ENCODE data around the gene PDZK1.
"Not testable (repeated sequence)": the region's sequence is repeated elsewhere in the genome, so short reads cannot be mapped to it uniquely, and the experiment has no call there.

Gene PDZK1

GRCh38 chr1:145719230-145720079, 12.3 kb upstream of the PDZK1 start, which contains the start of gene CD160:
CD160 (plus strand) TSS chr1:145719499; CDS start chr1:145728328, 8,829 bp downstream.
- Histone ChIP-seq H3K4me3 (IDR thresholded peaks at IDR 0.05; ENCODE audit: insufficient read depth, low read depth, low read length) (no peak within 1 kb of the TSS), H3K79me2 (ENCODE audit: insufficient read depth, low read depth) (no peaks in the 10 kb centered on the region), H3K27me3 (ENCODE audit: insufficient read depth, low read depth) (no peaks in the 10 kb centered on the region), H3K4me1 (ENCODE audit: low read depth, poor library complexity, severe bottlenecking) (peaks cover 31% of the 10 kb centered on the region), H3K36me3 (ENCODE audit: insufficient read depth) (no peaks in the 10 kb centered on the region), H4K20me1 (ENCODE audit: insufficient read depth) (no peaks in the 10 kb centered on the region), H3K27ac (no peak within 1 kb of the TSS), H3K9ac (no peak within 1 kb of the TSS), H2AFZ (ENCODE audit: low read depth) (peak within 1 kb of the TSS; percentile 62; the same call in 1 of the 2 replicates), H3K4me2 (peak within 1 kb of the TSS; percentile 4; the same call in 1 of the 2 replicates)
- TF ChIP-seq CTCF (conservative IDR thresholded peaks at IDR 0.05; ENCODE audit: low read depth, low read length) = no peak

- not testable (repeated sequence) for H3K27ac ChIP-seq; H3K9ac ChIP-seq; H3K4me3 ChIP-seq (IDR thresholded peaks at IDR 0.05; ENCODE audit: insufficient read depth, low read depth, low read length); H3K4me2 ChIP-seq; H3K79me2 ChIP-seq (ENCODE audit: insufficient read depth, low read depth); H3K27me3 ChIP-seq (ENCODE audit: insufficient read depth, low read depth); H4K20me1 ChIP-seq (ENCODE audit: insufficient read depth); H3K36me3 ChIP-seq (ENCODE audit: insufficient read depth); H2AFZ ChIP-seq (ENCODE audit: low read depth)
- peaks cover 31% of the 10 kb centered on the region for H3K4me1 ChIP-seq (ENCODE audit: low read depth, poor library complexity, severe bottlenecking)
These were observed 11.3 kb upstream of the PDZK1 start for GRCh38 chr1:145718465-145718864.

- Histone ChIP-seq H3K79me2 (ENCODE audit: insufficient read depth, low read depth) (no peaks in the 10 kb centered on the region), H3K4me3 (IDR thresholded peaks at IDR 0.05; ENCODE audit: insufficient read depth, low read depth, low read length) (no peak overlapping the region), H3K27me3 (ENCODE audit: insufficient read depth, low read depth) (no peaks in the 10 kb centered on the region), H3K27ac (no peak overlapping the region), H3K4me2 (no peak overlapping the region), H3K4me1 (ENCODE audit: low read depth, poor library complexity, severe bottlenecking) (peaks cover 31% of the 10 kb centered on the region), H2AFZ (ENCODE audit: low read depth) (no peak overlapping the region), H3K9ac (no peak overlapping the region), H4K20me1 (ENCODE audit: insufficient read depth) (no peaks in the 10 kb centered on the region), H3K36me3 (ENCODE audit: insufficient read depth) (no peaks in the 10 kb centered on the region)
- no peak for TF ChIP-seq CTCF (conservative IDR thresholded peaks at IDR 0.05; ENCODE audit: low read depth, low read length)
These were observed 10.7 kb upstream of the PDZK1 start for GRCh38 chr1:145717833-145718232.

DNA sequence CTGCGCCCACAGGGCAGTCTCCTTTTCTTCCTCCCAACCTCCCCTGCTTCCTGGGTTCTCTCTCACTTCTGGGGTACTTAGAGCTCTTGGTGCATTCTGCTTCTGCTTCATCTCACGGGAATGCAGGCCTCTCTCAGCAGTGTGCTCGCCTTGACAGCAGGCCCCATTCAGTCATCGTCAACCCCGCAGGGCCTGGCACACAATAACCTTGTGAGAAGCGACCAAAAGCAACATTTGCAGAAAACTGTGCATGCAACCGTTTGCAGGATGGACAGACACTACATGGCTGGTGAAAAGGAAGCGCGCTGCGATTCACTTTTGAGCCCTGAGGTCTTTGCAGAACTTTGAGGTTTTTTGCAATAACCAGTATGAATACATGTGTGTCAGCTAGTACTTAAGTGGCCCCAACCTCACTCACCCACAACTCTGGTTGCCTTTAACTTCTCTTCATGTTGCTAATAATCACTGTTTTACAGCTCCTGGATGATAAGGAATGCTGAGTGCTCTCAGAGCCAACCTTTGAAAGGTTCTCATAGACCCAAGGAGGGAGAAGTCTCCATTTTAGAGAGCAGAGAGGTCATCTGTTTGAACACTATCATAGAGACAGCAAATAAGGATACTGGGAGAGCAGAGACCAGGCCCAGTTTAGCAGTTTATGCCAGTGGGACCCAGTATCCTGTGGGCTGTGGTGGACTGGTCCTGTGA, 9.6 kb upstream of the PDZK1 start:
- no peak overlapping the region for H2AFZ ChIP-seq (ENCODE audit: low read depth)
- no peak overlapping the region for H3K4me2 ChIP-seq
- H3K4me1 ChIP-seq (ENCODE audit: low read depth, poor library complexity, severe bottlenecking) = peaks cover 25% of the 10 kb centered on the region
- H3K36me3 ChIP-seq (ENCODE audit: insufficient read depth) = no peaks in the 10 kb centered on the region
- no peak for TF ChIP-seq CTCF (conservative IDR thresholded peaks at IDR 0.05; ENCODE audit: low read depth, low read length)
- no peak overlapping the region for H3K4me3 ChIP-seq (IDR thresholded peaks at IDR 0.05; ENCODE audit: insufficient read depth, low read depth, low read length)
- no peak overlapping the region for H3K9ac ChIP-seq
- H3K27ac ChIP-seq = no peak overlapping the region
- H3K79me2 ChIP-seq (ENCODE audit: insufficient read depth, low read depth) = no peaks in the 10 kb centered on the region
- no peaks in the 10 kb centered on the region for H3K27me3 ChIP-seq (ENCODE audit: insufficient read depth, low read depth)
- H4K20me1 ChIP-seq (ENCODE audit: insufficient read depth) = no peaks in the 10 kb centered on the region

Data from KMS-11 (cell line).